ENCODE measurements around the gene POLDIP2.

DNA sequence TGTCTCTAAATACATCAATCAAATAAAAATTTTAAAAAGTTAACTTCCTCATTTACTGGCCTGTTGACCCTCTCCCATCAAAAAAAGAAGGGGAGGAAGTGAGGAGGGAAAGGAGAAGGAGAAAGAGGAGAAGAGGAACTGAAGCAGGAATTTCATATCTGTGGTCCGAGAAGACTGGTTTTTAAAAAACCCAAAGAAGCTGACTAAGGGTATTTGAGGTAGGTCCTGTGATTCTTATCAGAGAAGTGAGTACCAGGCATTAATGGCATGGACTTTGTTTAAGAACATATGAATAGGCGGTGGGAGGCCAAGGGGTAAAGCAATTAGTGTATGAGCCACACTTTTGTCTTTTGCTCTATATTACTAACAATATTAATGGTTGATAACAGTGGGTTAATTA, 46.7 kb upstream of the POLDIP2 start:
- TF ChIP-seq, protein P1, sequence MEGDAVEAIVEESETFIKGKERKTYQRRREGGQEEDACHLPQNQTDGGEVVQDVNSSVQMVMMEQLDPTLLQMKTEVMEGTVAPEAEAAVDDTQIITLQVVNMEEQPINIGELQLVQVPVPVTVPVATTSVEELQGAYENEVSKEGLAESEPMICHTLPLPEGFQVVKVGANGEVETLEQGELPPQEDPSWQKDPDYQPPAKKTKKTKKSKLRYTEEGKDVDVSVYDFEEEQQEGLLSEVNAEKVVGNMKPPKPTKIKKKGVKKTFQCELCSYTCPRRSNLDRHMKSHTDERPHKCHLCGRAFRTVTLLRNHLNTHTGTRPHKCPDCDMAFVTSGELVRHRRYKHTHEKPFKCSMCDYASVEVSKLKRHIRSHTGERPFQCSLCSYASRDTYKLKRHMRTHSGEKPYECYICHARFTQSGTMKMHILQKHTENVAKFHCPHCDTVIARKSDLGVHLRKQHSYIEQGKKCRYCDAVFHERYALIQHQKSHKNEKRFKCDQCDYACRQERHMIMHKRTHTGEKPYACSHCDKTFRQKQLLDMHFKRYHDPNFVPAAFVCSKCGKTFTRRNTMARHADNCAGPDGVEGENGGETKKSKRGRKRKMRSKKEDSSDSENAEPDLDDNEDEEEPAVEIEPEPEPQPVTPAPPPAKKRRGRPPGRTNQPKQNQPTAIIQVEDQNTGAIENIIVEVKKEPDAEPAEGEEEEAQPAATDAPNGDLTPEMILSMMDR (IDR thresholded peaks at IDR 0.05): no peak
- no peak for TF ChIP-seq POLR2A (IDR thresholded peaks at IDR 0.05)
